Kidney tubule cell (primary cell): ENCODE measurements around the gene TUBA4A.
"Not testable (repeated sequence)": the region's sequence is repeated elsewhere in the genome, so short reads cannot be mapped to it uniquely, and the experiment has no call there.

ENCODE experiments used
- DNase-seq: peaks from one replicate; pipeline ENCODE4 v3.0.0-alpha.2; 2018; ENCODE audit warnings: low spot score

TUBA4A gene

DNA sequence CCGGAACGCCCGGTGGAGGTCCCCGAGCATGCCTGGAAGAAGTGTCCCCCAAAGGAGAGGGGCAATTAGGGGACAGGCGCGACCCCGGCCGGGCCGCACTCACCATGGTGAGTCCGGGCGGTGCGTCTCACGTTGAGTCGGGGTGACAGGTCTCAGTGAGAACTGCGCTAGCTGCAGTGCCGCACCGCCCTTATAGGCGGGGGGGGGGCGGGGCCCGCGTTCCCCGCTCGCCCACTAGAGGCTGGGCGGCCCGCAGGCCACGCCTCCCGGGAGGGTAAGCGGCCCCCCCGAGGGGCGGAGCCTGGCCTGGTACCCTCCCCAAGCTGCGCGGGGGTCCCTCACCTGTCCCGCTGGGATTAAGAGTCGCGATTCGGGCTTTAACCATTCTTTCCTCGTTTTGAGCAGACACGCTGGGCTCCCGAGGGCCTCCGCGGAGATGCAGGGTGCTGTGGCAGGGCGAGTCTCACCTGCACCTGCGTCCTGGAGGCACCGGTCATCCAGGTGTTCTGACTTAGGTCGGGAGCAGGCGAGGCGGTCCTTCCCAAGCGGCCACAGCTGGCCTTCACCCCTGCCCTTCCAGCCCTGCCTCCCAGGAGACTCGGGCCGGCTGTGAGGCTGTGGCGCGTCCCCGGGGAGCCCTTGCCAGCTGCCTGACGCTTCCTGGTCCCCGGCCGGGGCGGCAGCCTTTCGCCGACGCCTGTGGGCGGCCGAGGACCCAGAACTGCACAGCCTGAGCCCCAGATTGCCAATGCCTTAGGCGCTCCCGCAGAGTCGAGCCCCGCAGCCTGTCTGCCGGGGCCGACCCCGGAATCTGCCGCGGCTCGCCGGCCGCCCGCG is at the start of gene TUBA4A:
Gene TUBA4A (minus strand): TSS at position 166 of the 837 bp plus-strand sequence. CDS start 60 bp downstream, at position 106.
- peak; percentile 85 for DNase-seq

DNA sequence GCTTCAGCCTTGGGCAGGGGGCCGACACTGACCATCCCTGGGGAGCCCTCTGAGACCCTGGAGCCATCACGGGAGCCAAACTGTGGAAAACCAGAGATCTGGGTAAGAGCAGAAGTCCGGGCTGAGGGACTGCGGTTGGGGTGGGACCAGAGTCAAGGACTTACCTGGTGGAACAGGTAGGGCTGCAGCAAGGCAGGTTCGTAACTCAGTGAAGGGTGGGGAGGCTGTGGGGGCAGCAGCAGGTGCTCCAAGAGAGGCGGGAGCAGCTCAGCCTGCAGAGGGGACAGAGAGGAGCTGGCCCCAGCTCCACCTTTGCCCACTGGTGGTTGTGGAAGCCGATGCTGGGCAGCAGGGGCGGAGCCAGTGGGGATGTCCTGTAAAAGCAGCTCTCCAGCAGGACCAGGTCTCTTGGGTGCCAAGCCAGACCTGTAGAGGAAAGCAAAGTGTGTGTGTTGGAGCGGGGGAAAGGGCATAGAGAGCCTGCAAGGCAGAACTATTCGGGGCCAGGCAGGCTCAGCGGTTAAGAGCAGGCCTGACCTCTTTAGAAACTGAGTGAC is 48.8 kb upstream of the TUBA4A start:
- DNase-seq = no peak

- DNase-seq = no peak
Measured at GRCh38 chr2:219300022-219300421, 46.3 kb upstream of the TUBA4A start.

GRCh38 chr2:219299372-219299760 is 45.6 kb upstream of the TUBA4A start:
- no peak for DNase-seq

DNA sequence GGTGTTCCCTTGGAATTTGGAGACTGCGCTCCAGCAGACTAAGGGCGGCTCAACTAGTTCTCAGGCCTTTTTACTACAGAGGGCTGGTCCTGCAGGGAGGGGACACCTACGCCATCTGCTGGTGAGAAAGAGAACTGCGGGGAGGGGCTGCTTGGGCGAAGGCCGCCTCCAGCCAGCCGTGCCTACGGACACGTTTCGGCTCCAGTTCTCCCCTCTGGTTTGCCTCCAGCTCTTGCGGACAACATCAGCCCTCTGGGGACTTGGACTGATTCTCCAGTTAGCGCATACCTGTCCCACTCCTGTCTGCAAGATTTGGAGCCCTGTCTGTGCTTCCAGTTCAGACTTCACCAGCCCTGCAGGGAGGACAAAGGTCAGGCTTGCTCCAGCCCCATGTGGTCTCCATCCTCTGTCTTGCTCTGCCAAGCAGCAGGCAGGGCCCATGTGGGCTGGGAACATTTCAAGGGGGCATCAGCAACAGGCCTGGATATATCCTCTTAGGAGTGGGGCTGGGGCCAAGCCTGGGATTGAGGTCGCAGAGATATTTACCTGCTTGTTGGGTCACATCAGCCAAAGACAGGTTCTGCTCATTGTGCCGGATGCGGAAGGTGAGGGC is 45.1 kb upstream of the TUBA4A start:
- DNase-seq = peak; percentile 82

GRCh38 chr2:219297766-219298456 is 44.2 kb upstream of the TUBA4A start:
- DNase-seq = no peak

GRCh38 chr2:219296631-219297391 is 43.1 kb upstream of the TUBA4A start:
- no peak for DNase-seq

DNA sequence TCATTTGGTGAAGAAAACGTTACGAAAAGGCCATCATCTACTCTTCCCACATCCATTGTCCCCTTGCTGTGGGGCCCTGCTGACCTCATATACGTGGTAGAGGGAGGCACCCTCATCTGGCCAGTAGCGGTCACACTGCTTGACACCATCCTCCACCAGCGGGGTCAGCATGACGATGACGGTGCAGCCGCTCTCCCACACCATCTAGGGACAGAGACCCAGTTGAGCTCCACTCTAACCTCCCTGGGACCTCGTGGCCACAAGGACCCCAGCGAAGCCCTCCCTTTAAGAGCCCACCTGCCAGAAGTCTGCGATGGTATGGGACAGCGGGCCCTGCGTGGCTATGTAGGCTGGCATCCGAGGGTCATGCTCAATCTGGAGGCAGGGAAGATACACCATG is 42.4 kb upstream of the TUBA4A start:
- no peak for DNase-seq

DNA sequence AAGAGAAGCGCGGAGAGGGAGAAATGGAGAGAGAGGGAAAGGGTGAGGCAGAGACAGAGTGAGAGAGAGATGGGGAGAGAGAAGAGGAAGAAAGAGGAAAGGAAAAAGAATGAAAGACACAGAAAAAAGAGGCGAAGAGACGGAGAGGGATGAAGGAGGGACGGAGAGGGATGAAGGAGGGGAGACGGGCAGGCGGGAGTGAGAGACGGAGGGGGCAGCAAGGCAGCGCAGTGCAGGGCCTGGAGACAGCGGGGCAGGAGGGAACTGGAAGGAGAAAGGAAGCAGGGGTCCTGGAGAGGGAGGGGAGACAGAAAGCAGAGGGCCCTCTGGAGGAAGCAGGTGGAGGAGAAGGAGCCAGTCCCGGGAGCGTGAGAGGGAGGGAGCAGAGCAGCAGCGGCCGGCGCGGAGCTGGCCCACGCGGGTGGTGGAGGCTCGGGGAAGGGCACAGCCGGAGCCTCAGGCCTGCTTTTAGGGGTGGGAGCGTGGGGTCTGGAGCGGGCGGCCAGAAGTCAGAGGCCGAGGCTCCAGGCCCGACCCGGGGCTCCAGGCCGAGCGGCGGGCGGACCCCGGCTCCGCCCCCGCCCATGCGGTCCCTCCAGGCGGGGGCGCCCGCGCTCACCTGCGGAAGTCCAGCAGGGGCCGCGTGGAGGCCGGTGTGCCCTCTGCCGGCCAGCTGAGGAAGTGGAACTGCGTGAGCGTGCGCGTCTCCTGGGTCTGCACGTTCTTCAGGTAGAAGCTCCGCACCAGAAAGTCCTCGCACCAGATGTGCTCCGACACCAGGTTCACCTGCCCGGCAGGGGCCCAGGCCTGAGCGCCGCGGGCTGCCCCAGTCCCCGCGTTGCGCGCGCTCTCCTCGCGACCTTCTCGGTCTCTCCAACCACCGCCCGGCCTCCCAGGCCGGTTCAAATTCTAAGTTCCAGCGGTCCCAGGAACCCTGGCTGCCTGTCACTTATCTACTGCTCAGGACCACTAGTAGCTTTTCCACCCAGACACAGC is 40.9 kb upstream of the TUBA4A start:
- DNase-seq = peak; percentile 91

DNA sequence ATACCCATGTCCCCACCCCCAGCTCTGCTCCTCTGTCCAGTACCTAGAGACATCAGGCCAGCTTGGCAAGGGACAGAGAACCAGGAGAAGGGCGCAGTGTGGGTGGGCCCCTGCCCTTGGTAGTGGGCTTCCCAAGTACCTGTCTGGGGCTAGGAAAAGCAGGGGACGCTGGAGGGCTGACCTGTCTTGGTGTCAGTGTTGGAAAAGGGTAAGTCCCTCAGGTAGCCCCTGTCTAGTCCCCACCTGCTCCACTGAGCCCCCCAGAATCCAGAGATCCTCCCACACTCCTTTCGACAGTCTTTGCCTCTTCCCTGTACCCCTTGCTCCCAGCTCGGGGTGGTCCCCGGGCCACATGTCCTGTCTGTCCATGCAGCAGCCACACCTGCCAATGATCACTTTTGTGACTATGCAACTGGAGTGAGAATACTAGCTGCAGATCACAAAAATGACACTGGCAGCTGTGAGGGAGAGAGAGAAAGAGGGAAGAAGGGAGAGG is 40.1 kb upstream of the TUBA4A start:
- no peak for DNase-seq

DNA sequence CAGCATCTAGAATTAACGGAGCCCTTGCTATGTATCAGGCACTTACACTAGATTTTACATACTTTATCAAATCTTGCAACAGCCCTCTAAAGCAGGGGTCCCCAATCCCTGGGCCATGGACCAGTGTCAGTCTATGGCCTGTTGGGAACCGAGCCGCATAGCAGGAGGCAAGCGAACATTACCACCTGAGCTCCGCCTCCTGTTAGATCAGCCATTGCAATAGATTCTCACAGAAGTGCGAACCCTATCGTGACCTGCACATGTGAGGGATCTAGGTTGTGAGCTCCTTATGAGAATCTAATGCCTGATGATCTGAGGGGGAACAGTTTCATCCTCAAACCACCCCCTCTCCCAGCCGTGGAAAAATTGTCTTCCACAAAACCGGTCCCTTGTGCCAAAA is 38.9 kb upstream of the TUBA4A start:
- no peak for DNase-seq

- no peak for DNase-seq
Measured at GRCh38 chr2:219291910-219292490, 38.3 kb upstream of the TUBA4A start.

DNA sequence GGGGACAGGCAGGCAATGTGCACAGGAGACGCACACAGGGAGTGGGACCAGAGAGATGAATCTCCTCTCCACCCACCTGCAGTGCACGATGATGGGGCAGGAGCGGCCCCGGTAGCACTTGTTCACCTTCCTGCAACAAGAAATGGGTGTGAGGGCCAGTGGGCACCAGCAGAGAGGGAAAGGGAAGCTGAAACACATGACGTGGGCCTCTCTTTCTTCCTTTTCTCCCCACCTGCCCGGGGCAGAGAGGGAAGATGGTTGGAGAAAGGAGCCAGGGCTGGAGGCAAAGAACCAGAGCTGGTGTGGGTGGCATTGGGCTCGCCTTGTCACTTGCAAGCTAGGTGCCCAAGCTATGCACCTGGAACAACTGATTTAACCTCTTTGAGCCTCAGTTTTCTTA is 37.7 kb upstream of the TUBA4A start:
- DNase-seq = no peak

- no peak for DNase-seq
Measured at GRCh38 chr2:219290381-219291171, 36.9 kb upstream of the TUBA4A start.

GRCh38 chr2:219289537-219290361 is 36.0 kb upstream of the TUBA4A start:
- peak; percentile 47 for DNase-seq

GRCh38 chr2:219289195-219289536 is 35.4 kb upstream of the TUBA4A start:
- DNase-seq = no peak

DNA sequence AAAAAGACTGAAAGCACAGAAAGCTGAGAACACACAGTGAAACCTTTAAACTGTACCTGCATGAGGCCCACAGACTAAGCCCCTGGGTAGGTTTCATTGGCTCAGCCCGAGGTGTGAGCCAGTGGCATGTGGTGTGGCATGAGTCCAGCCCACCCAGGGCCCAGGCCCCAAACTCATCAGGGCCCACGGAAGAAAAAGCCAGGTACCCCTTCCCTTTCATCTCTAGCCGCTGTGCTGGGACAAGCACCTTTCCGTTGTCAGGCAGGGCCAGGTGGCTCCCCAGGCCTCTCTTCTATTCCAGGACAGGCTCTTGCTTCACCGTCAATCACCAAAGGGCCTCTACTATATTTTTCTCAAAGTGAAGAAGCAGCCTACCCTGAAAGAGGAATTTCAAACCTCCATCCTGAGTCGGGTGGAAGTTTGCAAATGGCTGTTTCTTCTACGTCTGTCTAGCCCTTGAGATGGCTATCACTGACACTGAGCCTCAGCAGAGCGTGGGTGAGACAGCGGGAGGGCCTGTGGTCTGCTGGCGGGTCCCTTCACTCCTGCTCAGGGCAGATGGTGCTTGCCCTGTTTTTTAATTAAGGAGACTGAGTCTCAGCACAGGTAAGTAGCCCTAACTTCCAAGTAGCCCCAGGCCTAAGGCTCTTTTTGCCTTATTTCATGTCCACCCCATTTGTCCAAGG is 34.0 kb upstream of the TUBA4A start:
- DNase-seq = no peak

GRCh38 chr2:219287116-219287440 is 33.4 kb upstream of the TUBA4A start:
- not testable (repeated sequence) for DNase-seq
